Kidney capillary endothelial cell (primary cell): ENCODE results near the gene RALGDS.
"Not testable (repeated sequence)": the region's sequence is repeated elsewhere in the genome, so short reads cannot be mapped to it uniquely, and the experiment has no call there.

Experiments
- DNase-seq: peaks from one replicate; pipeline ENCODE4 v3.0.0-alpha.2; 2018; ENCODE audit warnings: low spot score

Gene RALGDS

DNA sequence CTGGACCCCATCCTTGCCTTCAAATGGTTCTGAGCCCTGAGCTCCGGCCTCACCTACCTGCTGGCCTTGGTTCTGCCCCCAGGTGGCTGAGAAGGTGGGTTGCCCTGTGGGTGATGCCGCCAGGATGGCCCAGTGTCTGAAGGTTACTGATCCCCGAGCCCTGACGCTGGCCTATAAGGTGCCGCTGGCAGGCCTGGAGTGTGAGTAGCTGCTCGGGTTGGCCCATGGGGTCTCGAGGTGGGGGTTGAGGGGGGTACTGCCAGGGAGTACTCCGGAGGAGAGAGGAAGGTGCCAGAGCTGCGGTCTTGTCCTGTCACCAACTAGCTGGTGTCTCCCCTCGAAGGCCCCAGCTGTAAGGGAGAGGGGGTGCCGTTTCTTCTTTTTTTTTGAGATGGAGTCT lies 54.0 kb downstream of the RALGDS start:
- no peak for DNase-seq

DNA sequence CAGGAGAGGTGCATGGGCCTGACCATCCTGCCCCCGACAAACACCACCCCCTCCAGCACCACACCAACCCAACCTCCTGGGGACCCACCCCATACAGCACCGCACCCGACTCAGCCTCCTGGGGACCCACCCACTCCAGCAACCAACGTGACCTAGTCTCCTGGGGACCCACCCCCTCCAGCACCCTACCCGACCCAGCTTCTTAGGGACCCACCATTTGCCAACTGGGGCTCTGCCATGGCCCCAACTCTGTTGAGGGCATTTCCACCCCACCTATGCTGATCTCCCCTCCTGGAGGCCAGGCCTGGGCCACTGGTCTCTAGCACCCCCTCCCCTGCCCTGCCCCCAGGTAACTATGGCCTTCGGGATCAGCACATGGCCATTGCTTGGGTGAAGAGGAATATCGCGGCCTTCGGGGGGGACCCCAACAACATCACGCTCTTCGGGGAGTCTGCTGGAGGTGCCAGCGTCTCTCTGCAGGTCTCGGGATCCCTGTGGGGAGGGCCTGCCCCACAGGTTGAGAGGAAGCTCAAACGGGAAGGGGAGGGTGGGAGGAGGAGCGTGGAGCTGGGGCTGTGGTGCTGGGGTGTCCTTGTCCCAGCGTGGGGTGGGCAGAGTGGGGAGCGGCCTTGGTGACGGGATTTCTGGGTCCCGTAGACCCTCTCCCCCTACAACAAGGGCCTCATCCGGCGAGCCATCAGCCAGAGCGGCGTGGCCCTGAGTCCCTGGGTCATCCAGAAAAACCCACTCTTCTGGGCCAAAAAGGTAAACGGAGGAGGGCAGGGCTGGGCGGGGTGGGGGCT lies 54.7 kb downstream of the RALGDS start:
- DNase-seq: no peak

DNA sequence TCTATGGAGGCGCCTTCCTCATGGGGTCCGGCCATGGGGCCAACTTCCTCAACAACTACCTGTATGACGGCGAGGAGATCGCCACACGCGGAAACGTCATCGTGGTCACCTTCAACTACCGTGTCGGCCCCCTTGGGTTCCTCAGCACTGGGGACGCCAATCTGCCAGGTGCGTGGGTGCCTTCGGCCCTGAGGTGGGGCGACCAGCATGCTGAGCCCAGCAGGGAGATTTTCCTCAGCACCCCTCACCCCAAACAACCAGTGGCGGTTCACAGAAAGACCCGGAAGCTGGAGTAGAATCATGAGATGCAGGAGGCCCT lies 56.0 kb downstream of the RALGDS start:
- no peak for DNase-seq

DNA sequence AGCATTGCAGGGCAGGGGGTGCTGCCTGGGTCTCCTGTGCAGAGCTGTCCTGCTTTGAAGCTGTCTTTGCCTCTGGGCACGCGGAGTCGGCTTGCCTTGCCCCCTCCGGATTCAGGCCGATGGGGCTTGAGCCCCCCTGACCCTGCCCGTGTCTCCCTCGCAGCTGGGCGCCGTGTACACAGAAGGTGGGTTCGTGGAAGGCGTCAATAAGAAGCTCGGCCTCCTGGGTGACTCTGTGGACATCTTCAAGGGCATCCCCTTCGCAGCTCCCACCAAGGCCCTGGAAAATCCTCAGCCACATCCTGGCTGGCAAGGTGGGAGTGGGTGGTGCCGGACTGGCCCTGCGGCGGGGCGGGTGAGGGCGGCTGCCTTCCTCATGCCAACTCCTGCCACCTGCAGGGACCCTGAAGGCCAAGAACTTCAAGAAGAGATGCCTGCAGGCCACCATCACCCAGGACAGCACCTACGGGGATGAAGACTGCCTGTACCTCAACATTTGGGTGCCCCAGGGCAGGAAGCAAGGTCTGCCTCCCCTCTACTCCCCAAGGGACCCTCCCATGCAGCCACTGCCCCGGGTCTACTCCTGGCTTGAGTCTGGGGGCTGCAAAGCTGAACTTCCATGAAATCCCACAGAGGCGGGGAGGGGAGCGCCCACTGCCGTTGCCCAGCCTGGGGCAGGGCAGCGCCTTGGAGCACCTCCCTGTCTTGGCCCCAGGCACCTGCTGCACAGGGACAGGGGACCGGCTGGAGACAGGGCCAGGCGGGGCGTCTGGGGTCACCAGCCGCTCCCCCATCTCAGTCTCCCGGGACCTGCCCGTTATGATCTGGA lies 56.6 kb downstream of the RALGDS start:
- no peak for DNase-seq

DNA sequence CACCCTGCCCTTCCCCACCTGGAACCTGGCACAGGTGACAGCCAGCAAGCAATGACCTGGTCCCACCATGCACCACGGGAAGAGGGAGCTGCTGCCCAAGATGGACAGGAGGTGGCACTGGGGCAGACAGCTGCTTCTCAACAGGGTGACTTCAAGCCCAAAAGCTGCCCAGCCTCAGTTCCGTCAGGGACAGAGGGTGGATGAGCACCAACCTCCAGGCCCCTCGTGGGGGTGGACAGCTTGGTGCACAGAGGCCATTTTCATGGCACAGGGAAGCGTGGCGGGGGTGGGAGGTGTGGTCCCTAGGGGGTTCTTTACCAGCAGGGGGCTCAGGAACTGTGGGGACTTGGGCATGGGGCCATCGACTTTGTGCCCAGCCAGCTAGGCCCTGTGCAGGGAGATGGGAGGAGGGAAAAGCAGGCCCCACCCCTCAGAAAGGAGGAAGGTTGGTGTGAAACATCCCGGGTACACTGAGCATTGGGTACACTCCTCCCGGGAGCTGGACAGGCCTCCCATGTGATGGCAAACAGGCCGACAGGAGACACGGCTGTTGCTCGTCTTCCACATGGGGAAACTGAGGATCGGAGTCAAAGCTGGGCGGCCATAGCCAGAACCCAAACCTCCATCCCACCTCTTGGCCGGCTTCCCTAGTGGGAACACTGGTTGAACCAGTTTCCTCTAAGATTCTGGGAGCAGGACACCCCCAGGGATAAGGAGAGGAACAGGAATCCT lies 57.4 kb downstream of the RALGDS start:
- DNase-seq: no peak

DNA sequence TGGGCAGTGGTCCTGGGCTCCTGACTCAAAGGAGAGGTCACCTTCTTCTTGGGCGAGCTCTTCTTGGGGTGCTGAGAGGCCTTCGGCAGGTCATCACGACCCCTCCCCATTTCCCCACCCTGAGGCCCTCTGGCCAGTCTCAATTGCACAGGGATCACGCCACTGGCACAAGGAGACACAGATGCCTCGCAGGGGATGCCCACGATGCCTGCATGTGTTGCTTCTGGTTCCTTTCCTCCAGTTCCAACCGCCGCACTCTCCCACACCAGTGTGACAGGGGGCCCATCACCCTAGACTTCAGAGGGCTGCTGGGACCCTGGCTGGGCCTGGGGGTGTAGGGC lies 57.9 kb downstream of the RALGDS start:
- no peak for DNase-seq

DNA sequence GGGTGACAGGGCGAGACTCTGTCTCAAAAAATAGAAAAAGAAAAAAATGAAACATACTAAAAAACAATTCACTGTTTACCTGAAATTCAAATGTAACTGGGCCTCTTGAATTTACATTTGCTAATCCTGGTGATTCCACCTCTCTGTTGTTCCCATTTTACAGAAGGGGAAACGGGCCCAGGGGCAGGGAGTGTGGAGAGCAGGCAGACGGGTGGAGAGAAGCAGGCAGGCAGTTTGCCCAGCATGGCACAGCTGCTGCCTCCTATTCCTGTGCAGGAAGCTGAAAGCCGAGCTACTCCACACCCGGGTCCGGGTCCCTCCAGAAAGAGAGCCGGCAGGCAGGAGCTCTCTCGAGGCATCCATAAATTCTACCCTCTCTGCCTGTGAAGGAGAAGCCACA lies 58.5 kb downstream of the RALGDS start:
- not testable (repeated sequence) for DNase-seq

DNA sequence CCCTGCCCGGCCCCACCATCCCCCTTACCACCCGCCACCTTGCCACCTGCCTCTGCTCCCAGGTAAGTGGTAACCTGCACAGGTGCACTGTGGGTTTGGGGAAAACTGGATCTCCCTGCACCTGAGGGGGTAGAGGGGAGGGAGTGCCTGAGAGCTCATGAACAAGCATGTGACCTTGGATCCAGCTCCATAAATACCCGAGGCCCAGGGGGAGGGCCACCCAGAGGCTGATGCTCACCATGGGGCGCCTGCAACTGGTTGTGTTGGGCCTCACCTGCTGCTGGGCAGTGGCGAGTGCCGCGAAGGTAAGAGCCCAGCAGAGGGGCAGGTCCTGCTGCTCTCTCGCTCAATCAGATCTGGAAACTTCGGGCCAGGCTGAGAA lies 59.3 kb downstream of the RALGDS start, which contains the start of gene CEL:
Gene CEL, plus strand, starts transcription at position 218 of the 382 bp plus-strand sequence. Its CDS starts 22 bp downstream, at position 240.
- not testable (repeated sequence) for DNase-seq

DNA sequence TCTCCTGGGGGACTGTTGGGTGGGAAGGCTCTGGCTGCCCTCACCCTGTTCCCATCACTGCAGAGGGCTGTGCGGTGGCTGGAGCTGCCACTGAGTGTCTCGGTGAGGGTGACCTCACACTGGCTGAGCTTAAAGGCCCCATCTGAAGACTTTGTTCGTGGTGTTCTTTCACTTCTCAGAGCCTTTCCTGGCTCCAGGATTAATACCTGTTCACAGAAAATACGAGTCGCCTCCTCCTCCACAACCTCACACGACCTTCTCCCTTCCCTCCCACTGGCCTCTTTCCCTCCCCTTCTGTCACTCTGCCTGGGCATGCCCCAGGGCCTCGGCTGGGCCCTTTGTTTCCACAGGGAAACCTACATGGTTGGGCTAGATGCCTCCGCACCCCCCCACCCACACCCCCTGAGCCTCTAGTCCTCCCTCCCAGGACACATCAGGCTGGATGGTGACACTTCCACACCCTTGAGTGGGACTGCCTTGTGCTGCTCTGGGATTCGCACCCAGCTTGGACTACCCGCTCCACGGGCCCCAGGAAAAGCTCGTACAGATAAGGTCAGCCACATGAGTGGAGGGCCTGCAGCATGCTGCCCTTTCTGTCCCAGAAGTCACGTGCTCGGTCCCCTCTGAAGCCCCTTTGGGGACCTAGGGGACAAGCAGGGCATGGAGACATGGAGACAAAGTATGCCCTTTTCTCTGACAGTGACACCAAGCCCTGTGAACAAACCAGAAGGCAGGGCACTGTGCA lies 59.8 kb downstream of the RALGDS start:
- DNase-seq: not testable (repeated sequence)

DNA sequence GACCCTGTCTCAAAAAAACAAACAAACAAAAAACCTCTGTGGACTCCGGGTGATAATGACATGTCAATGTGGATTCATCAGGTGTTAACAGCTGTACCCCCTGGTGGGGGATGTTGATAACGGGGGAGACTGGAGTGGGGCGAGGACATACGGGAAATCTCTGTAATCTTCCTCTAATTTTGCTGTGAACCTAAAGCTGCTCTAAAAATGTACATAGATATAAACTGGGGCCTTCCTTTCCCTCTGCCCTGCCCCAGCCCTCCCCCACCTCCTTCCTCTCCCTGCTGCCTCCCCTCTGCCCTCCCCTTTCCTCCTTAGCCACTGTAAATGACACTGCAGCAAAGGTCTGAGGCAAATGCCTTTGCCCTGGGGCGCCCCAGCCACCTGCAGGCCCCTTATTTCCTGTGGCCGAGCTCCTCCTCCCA lies 60.6 kb downstream of the RALGDS start:
- no peak for DNase-seq

DNA sequence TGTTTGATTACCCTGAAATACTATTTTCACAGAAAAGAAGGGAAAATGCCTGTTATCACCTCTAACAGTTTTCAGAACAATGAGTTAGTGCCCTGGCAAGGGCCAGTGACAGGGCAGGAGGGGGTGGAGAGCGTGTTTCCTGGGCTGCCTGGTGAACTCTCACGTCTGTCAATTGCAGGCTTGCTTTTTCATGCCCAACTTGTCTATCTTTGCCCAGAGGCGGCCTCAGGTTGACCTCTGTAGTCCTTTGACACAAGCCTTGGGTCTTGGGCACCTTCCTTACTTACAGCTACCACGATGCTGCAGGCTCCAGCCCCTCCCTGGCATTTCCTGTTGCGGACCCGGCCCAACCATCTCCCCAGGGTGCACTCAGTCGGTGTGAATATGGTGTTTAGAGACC lies 61.4 kb downstream of the RALGDS start:
- DNase-seq: peak; percentile 4

DNA sequence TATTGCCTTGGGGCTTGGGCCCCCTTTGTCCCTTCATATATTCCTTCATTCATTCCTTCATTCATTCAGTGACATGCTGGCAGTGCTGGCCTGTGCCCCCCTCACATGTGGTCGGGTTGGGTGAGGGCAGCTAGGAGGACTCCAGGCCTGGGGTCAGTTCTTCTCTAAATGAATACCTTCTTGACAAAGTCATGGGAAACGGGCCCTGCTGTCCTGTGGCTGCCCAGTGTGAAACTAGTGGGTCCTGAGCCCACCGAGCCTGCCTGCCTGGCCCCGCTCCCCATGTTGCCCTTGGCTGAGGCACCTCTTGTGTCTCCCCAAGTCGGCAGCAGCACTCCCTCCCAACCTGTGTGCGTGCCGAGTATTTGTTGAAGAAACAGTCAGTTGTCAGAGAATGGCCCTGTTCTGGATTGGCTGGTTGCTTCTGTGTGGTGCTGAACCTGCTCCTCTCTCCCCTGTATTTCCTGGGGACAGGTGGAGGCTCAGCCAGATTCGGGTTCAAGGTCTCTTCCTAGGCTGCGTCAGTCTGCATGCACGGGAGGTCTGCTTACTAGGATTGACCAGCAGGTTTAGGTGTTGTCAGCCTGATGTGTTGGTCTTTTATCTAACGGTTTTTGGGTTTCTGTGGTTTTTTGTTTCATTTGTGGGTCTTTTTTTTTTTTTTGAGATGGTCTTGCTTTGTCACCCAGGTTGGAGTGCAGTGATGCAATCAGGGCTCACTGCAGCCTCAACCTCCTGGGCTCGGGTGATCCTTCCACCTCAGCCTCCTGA lies 62.3 kb downstream of the RALGDS start:
- no peak for DNase-seq

DNA sequence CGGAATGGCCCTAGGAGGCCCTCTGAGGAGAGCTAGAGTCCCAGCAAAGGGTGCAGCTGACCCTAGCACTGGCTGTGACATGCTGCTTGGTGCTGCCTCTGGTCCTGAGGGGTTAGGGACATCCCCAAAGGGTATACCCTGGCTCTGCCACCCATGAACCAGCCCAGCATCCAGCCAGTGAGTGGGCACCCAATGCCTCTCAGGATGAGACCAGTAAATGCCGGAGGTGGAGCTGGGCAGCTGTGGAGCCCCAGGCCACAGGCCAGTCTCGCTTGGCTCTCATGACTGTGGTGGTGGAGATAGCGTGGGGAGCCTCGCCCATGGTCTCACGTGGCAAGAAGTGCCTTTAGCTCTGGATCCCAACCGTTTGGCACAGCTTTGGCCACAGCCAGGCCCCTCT lies 63.0 kb downstream of the RALGDS start:
- no peak for DNase-seq

DNA sequence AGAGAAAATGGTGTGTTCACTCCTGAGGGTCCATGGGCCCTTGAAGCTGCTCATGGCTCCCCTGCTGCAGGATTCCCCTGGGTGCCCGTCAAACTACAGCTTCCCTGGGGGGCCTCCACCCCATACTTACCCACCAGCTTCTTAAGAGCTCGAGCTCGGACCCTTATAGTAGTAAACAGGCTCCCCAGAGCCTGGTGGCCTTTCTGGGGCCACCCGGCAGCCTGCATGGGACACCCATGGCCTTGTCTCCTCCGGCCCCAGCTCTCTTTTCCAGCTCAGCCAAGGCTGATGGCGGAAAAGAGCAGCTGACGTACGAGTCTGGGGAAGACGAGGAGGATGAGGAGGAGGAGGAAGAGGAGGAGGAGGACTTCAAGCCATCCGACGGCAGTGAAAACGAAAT lies 63.5 kb downstream of the RALGDS start:
- DNase-seq: no peak

DNA sequence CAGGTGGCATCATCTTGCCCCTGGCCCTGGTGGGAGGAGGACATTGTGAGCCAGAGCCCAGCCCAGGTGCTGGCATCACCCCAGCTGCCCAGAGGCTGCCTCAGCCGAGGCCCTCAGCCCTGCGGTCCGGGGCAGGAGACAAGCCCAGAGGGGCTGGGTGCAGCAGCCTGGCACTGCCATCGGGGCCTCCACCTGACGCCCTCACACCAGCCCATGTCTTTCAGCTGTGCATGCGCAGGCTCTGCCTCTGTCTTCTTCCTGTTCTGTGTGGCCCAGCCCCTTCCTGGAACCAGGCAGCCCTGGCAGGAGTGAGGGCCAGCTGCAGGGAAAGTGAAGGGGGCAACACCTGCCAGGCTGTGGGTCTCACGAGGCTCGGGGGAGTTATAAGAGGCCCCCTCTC lies 64.0 kb downstream of the RALGDS start:
- DNase-seq: no peak

DNA sequence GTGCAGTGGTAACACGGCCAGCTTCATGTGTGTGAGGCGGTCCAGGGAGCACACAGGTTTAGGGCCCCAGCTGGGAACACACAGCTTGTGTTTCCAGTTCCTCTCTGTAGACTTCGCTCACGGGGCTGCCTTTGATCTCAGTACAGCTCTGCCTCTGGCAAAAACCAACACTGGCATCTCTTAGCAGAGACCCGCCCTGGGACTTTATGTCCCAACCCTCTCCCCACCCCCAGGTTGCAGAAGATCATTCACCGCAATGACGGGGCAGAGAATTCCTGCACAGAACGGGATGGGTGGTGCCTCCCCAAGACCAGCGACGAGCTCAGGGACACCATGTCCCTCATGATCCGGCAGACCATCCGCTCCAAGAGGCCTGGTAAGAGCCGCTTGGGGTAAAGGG lies 64.5 kb downstream of the RALGDS start:
- no peak for DNase-seq

DNA sequence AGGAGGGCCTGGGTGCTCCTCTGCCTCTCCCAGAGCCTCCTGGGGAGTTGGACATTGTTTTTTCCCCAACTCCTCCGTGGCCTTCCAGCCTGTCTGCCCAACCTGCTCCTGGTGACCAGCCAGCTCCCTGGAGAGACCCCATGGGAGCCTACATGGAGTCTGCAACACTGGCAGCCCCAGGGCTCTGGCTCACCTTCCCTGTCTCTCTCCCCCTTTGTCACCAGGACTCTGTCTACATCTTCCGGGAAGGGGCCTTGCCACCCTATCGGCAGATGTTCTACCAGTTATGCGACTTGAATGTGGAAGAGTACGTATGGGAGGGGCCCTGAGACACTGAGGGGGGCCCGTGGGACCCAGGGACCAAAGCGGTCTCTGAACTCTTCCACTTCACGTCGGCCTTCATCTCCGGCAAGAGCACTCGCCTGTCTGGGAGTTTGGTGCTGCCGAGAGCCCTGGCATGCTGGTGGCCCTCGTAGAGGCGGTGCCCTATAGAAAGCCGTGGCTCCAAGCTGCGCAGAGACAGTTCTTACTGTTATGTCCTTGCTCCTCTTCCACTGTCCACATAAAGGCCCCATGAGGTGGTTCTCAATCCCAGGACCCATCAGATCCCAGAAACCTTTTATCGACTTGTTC lies 65.1 kb downstream of the RALGDS start:
- no peak for DNase-seq

DNA sequence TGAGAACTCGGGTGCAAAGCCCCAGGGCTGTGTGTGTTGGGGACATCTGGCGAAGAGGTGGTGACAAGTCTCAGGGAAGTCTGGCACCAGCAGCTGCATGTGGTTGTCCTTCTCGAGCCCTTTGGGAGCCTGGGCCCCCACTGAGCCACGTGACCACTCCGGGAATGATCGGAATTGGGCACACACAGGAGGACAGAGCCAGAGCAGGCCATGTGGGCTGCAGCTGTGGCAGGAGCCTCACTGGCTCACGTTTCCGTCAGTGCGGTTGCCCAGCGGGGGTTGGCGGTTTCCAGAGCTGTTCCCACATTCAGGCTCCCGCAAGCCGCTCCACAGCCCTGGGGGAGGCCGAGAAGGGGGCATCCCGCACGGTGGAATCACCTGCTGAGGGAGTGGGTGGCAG lies 66.1 kb downstream of the RALGDS start:
- no peak for DNase-seq

DNA sequence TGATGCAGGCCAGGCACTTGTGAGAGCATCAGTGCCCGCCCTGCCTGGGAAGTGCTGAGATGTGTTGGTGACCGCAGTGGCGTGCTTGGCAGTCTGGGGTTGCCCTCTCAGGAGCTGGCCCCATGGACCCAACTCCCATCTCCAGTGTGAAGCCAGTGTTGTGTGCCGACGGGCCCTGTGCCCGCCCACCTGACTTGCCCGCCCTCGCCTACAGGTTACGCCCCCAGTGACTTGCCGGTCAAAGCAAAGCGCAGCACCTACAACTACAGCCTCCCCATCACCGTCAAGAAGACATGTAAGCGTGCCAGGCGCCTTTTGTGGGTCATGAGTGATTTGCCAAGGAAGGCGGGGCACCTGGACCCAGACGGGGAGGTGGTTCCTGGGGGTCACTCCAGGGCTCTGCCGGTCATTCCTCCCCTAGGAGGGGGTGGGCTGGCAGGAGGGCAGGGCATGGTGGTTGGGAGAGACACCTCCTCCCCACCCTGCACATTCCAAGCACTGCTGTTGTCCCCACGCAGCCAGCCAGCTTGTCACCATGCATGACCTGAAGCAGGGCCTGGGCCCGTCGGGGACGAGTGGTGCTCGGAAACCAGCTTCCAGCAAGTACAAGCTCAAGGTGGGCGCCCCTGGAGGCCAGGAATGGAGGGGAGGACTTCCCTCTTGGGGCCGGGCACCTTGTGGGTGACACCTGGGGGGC lies 66.7 kb downstream of the RALGDS start:
- no peak for DNase-seq

DNA sequence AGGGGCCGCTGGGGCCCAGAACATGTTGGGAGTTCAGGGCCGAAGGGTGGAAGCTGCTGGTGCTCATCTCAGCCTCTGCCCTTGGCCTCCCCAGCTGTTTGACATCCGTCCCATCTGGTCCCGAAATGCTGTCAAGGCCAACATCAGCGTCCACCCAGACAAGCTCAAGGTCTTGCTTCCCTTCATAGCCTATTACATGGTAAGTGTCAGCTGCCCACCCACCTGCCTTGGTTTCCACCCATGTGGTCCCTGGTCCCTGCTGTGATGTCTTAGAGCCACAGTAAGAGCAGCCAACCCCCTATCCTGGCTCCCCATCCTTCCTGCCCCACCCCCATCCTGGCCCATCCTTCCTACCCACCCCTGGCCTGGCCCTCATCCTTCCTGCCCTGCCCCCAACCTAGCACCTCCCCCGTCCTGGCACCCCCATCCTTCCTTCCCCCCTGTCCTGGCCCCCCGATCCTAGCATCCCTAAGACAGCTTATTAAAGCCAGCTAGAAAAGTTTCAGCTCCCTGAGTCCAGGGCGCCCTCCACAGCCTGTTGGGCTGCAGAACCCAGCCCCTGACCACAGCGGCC lies 69.0 kb downstream of the RALGDS start:
- DNase-seq: no peak
